Tibial nerve (tissue), 3 donors: Measurements from ENCODE around the gene ERC2.

Experiments
- POLR2A ChIP-seq, 2 donors: fragments of 450-650 bp; IDR thresholded peaks; one replicate each; pipeline ENCODE4 v1.6.1; 2017; ENCODE audit warnings: antibody characterized with exemption in 2 of 2, mild to moderate bottlenecking in 2 of 2, moderate library complexity in 2 of 2
- TF ChIP-seq, protein P1 (sequence below), 5 experiments: fragments of 200-600 bp in 3 of 5; fragments of 450-650 bp in 2 of 5; sonication (generic) in 3 of 5; IDR thresholded peaks; one replicate each; pipeline ENCODE4 v1.5.1; 2016 to 2019; ENCODE audit warnings: antibody characterized with exemption in 5 of 5, mild to moderate bottlenecking in 3 of 5, moderate library complexity in 2 of 5

GRCh38 chr3:55596212-55596611, 872.1 kb downstream of the ERC2 start:
- TF ChIP-seq, protein P1, sequence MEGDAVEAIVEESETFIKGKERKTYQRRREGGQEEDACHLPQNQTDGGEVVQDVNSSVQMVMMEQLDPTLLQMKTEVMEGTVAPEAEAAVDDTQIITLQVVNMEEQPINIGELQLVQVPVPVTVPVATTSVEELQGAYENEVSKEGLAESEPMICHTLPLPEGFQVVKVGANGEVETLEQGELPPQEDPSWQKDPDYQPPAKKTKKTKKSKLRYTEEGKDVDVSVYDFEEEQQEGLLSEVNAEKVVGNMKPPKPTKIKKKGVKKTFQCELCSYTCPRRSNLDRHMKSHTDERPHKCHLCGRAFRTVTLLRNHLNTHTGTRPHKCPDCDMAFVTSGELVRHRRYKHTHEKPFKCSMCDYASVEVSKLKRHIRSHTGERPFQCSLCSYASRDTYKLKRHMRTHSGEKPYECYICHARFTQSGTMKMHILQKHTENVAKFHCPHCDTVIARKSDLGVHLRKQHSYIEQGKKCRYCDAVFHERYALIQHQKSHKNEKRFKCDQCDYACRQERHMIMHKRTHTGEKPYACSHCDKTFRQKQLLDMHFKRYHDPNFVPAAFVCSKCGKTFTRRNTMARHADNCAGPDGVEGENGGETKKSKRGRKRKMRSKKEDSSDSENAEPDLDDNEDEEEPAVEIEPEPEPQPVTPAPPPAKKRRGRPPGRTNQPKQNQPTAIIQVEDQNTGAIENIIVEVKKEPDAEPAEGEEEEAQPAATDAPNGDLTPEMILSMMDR (IDR thresholded peaks at IDR 0.05) = no peak
- TF ChIP-seq POLR2A (IDR thresholded peaks at IDR 0.05) = no peak
